H4 (cell line): Measurements from ENCODE around the gene GLIPR1L2. TPM values are rescaled to one million over a fixed set of nuclear protein-coding genes. Genes with fewer than 3 reads are reported as not detected.

Experiments used
- DNase-seq: peaks from one replicate; pipeline ENCODE4 v3.0.0-alpha.2; 2015; ENCODE audit warnings: low spot score
- total RNA-seq: library from RNA; depleted of rRNA; stranded (reverse); fragments of >200 nt; shearing (Covaris generic); gene quantifications from 2 replicates; pipeline ENCODE4 v1.2.3, GENCODE V29; 2014; rRNA removed

The GLIPR1L2 gene
- total RNA-seq, 1 experiment from 2014 or later, result 0.14 TPM

DNA sequence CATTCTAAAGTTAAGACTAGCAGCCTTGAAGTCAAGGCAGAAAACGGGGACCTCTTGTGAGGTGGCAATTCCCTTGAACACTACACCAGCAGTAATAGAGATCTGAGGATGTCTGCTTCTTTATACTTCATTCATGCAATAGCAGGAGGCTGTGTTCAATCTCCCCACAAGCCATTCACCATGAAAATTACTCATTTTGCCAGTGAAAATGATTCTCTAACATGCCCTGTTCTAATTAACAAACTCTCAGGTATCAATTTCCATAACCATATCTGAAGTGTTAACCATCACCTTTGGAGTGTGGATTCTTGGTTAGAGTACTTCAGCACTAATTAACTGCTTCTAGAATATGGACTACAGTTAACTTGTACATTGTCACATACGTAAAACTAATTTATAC, 86.2 kb downstream of the GLIPR1L2 start:
- no peak for DNase-seq

DNA sequence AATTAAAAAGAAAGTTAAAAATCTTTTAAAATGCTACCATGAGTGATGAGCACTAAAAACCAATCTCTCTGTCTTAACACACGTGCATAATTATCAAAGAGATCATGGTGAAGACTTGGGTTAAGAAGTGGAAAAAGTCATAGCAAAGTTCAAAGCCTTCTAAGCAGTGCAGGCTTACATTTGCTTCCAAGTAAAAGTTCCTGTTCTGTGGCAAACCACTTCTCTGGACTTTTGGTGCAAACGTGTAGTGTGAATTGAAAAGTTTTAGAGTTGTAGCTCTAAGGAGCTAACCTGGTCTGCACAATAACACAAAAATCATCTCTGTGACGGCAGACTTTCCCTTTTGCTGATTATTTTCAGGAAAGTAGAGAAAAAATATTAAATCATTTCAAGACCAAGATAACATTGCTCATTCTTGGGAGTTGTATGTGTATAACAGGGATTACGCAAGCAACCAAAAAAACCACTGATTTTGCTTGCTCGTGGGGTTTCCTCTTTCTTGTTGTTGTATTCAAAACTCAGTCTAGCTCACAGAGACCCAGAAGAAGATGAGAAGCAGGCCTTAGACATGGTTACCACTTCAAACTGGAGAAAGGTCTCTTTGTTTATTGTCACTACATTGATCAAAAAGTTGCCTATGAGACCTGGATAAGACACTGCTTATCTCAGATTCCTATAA, 87.4 kb downstream of the GLIPR1L2 start:
- no peak for DNase-seq

DNA sequence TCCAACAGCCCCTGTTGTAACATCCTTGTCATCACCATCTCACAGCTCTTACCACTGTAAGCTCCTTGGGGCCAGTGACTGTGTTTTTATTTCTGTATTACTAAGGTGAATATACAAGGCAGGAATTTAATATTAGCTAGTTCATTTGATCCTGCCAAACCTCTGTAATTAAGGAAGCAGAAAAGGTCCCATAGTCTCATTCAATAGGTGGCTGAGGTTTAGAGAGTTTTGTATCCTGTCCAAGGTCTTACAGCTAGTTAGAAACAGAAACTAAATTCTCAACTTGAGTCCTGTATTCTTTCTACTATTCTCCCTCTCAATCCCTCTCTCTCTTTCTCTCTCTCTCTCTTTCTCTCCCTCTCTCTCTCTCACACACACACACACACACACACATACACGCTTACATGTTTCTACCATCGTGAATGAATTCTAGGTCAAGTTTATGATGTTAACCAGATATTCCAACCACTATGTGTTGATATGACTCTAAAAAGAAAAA, 89.1 kb downstream of the GLIPR1L2 start:
- peak; percentile 51 for DNase-seq

DNA sequence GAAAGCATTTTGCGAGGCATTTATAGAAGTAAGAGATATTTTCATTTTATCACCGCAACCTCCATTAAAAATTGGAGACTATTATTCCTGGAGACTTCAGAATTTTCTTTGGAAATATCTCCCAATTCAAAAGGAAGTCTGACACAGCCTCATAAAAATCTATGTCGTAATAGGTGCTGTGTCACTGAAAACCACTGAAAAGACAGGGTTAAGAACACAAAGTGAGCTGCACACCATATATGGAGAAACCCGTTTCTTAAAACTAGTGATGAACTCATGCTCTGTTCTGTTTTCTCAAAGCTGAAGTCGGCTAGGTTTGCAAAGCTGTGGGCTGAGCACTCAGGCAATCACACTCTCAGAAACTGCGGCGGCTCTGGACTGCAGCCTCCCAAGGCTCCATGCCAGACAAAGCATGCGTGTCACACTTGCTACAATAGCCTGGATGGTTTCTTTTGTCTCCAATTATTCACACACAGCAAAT, 89.6 kb downstream of the GLIPR1L2 start, which contains the start of gene GLIPR1:
TSS of gene GLIPR1 (plus strand) at position 287 of the 481 bp plus-strand sequence. CDS start at position 413, 126 bp downstream.
- DNase-seq, result peak; percentile 96

DNA sequence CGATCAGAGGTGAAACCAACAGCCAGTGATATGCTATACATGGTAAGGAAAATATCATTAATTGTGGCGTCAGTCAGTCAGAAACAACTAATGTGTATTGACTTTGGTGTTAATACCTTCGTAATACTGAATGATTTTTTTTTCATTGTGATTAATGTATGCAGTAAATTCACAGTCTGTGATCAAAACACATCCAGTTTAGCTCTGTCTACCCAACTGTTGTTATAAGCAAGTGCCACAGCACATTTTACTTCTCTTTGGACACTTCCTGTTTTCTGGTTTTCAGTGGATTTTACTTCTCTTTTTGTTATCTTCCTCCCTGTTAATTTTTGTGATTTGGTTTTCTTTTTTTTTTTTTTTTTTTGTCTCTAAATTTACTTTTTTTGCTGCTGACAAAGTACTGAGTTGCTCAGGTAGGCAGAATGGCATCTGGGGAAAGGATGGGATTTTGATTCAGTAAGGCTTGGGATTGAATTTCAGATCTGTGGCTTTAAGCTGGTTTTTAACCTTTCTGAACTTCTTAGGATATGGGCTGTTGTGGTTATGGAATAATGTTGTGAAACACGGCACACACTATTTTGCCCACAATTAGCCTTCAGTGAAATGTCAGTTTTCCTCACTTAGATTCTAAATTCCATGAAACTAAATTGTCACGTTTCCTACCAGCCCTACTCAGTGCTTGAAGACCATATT, 90.3 kb downstream of the GLIPR1L2 start:
- DNase-seq, result peak; percentile 46

DNA sequence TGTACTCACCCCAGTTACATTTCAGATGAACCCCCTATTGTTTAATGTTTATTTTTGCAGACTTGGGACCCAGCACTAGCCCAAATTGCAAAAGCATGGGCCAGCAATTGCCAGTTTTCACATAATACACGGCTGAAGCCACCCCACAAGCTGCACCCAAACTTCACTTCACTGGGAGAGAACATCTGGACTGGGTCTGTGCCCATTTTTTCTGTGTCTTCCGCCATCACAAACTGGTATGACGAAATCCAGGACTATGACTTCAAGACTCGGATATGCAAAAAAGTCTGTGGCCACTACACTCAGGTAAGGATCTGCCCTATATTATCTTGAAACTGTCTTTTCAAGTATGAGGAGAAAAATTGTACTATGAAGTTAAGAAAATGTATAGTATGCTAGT, 90.9 kb downstream of the GLIPR1L2 start:
- DNase-seq, result peak; percentile 63

Other genes starting within 250 kb of the GLIPR1L2 start
- not detected in 2 replicates for gene KCNC2, start 181.2 kb upstream of the GLIPR1L2 start, total RNA-seq
- 3.0 and 6.6 TPM in 2 replicates for gene CAPS2, start 60.8 kb upstream of the GLIPR1L2 start, total RNA-seq
- gene GLIPR1L1, start 56.4 kb upstream of the GLIPR1L2 start, total RNA-seq, result not detected in 2 replicates
- gene GLIPR1, start 89.7 kb downstream of the GLIPR1L2 start, total RNA-seq, result 39.9 and 42.0 TPM in 2 replicates
- 49.2 and 76.8 TPM in 2 replicates for gene KRR1, start 120.5 kb downstream of the GLIPR1L2 start, total RNA-seq